Uterus (tissue), 4 donors: ENCODE measurements around the gene ARHGEF40. TPM values are rescaled to one million over a fixed set of nuclear protein-coding genes. Genes with fewer than 3 reads are reported as not detected.

Experiments
- DNase-seq, 2 donors: peaks; one replicate each; pipeline ENCODE4 v3.0.0-alpha.2; 2019 to 2020
- H3K27ac ChIP-seq, 2 donors: fragments of 200-600 bp; sonication (generic); 1 replicate in 1 of 2; 2 replicates in 1 of 2; pipeline ENCODE4 v1.5.1; 2016 to 2018
- H3K27me3 ChIP-seq, 2 donors: fragments of 200-600 bp; sonication (generic); one replicate each; pipeline ENCODE4 v1.5.1; 2018 to 2019; ENCODE audit warnings: control low read depth in 1 of 2
- H3K36me3 ChIP-seq, 2 donors: fragments of 200-600 bp; sonication (generic); one replicate each; pipeline ENCODE4 v1.5.1; 2019; ENCODE audit warnings: control low read depth in 1 of 2
- H3K4me1 ChIP-seq, 2 donors: fragments of 200-600 bp; sonication (generic); one replicate each; pipeline ENCODE4 v1.5.1; 2018 to 2019; ENCODE audit warnings: control low read depth in 1 of 2
- H3K4me3 ChIP-seq, 2 donors: fragments of 200-600 bp; sonication (generic); 1 replicate in 1 of 2; 2 replicates in 1 of 2; pipeline ENCODE4 v1.5.1; 2018 to 2019; ENCODE audit warnings: mild to moderate bottlenecking in 1 of 2
- H3K9me3 ChIP-seq, 2 donors: fragments of 200-600 bp; sonication (generic); one replicate each; pipeline ENCODE4 v1.5.1; 2019; ENCODE audit warnings: control low read depth in 1 of 2
- POLR2A ChIP-seq, 2 donors: fragments of 450-650 bp; IDR thresholded peaks; one replicate each; pipeline ENCODE4 v1.6.1; 2016; ENCODE audit warnings: antibody characterized with exemption in 2 of 2, mild to moderate bottlenecking in 1 of 2, moderate library complexity in 1 of 2
- intact Hi-C: fragments of 100-400 bp; cut with DNase I; formaldehyde crosslinking; loops from one replicate; pipeline ENCODE4 v1.15.1; 2023; ENCODE audit warnings: low total_unique reads
- total RNA-seq, 4 donors: library from RNA; depleted of rRNA in 3 of 4; stranded (reverse); fragments of >200 nt in 3 of 4; gene quantifications; one replicate each; pipeline versions ENCODE4 v1.1.0 to v1.2.4, GENCODE V29; 2014 to 2023
- TF ChIP-seq, protein P1 (sequence below), 4 experiments: fragments of 200-600 bp in 2 of 4; fragments of 450-650 bp in 2 of 4; sonication (generic) in 2 of 4; IDR thresholded peaks; one replicate each; pipeline ENCODE4 v1.5.1; 2016 to 2019; ENCODE audit warnings: antibody characterized with exemption in 4 of 4, mild to moderate bottlenecking in 2 of 4, moderate library complexity in 1 of 4
- donor health status: DM: yes; HTN: yes; CAD: no.

Gene ARHGEF40
- total RNA-seq, 4 donors from 2014 or later: 25.3 to 103 (median 66.9) TPM

DNA sequence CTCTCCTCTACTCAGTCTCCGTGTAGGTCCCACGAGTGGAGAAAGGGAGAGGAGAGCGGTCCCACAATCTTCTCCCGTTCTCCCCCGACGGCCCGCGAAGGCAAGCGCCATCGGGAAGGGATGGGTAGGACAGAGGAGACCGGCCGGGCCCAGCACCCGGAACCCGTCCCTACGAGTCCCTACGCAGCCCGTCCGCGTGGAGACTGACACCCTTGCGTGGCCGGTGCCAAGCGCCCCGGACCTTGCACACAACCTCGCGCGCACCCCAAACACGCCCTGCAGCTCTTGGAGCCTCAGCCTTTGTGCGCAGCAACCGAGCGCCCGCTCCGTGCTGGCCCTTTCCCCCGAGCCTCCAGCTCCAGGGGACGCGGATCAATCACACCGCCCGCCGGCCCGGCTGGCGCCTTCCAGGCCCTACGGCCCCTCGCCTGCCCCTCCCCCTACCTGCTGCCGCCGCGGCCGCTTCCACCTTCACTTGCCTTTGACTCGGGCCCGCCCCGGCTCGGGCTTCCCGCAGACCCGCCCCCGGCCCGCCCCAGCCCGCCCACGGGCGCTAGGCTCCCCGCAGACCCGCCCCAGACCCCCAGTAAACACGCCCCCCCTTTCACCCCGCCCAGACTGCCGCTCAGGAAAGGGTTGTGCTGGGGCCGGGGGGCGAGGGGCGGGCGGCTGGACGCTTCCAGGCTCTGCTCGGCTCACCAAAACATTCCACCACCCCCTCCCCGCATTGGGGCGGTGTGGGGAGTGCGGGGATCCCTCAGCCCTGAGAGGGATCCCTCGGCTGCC lies 45.3 kb upstream of the ARHGEF40 start, which contains the start of gene NDRG2:
Gene NDRG2, minus strand, starts transcription at position 477 of the 786 bp plus-strand sequence. CDS start 1,746 bp downstream, outside the sequence.
- Histone ChIP-seq H3K27me3 (no peaks in the 10 kb centered on the region), H3K36me3 (no peaks in the 10 kb centered on the region), H3K9me3 (no peaks in the 10 kb centered on the region), H3K27ac (peak within 1 kb of the TSS; percentile 99), H3K4me3 (peak within 1 kb of the TSS; percentile 84 to 96), H3K4me1 (peaks cover 5 to 12% of the 10 kb centered on the region in 2 donors)
- intact Hi-C loops: no loop called here
- DNase-seq: peak; percentile 88 to 89
- peak; percentile 57 to 68 for TF ChIP-seq POLR2A (IDR thresholded peaks at IDR 0.05)
- TF ChIP-seq, protein P1, sequence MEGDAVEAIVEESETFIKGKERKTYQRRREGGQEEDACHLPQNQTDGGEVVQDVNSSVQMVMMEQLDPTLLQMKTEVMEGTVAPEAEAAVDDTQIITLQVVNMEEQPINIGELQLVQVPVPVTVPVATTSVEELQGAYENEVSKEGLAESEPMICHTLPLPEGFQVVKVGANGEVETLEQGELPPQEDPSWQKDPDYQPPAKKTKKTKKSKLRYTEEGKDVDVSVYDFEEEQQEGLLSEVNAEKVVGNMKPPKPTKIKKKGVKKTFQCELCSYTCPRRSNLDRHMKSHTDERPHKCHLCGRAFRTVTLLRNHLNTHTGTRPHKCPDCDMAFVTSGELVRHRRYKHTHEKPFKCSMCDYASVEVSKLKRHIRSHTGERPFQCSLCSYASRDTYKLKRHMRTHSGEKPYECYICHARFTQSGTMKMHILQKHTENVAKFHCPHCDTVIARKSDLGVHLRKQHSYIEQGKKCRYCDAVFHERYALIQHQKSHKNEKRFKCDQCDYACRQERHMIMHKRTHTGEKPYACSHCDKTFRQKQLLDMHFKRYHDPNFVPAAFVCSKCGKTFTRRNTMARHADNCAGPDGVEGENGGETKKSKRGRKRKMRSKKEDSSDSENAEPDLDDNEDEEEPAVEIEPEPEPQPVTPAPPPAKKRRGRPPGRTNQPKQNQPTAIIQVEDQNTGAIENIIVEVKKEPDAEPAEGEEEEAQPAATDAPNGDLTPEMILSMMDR (IDR thresholded peaks at IDR 0.05): peak in 1 of 4 experiments; percentile 21

DNA sequence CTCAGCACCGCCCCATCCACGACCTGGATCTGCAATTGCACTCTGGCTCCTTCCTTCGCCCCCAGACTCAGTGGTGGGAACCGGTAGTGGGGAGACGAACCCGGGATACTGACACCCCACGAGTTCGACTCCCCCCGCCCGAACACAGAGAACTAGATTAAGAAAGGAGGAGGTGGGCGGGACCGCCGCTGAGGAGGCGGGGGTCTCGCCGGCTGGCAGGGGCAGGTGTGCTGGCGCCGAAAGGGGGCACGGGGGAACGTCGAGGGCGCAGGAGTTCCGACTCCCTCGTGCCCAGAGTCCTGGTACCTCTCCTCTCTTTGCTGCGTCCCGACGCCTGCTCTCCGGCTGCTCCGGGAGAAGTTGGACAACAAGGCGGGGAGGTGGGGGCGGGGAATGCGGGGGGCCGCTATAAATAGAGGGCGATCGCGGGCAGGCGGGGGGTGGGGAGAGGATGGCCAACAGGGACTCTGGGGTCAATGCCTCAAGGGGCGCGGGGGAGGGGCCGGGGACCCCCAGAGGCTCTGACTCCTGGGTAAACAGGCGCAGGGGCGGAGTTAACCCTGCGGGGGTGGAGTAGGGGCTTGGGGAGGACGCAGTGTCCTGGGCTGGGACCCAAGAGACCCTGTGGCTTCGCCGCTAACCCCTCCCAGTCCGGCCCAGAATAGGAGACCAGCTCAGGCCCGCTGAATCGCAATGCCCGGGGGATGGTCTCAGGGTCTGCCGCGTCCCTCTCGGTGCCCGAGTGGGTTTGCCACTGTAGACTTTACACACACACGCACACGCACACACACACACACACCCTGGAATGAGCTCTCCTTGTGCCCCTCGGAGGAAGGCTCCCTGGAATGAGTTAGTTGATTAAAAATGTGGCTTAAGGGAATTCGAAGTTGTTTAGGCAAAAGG lies 44.5 kb upstream of the ARHGEF40 start:
- Histone ChIP-seq H3K27me3 (no peaks in the 10 kb centered on the region), H3K27ac (peak overlapping the region; percentile 99), H3K4me1 (peaks cover 5 to 12% of the 10 kb centered on the region in 2 donors), H3K4me3 (peak overlapping the region; percentile 84 to 96), H3K9me3 (no peaks in the 10 kb centered on the region), H3K36me3 (no peaks in the 10 kb centered on the region)
- DNase-seq: peak; percentile 94 to 95
- intact Hi-C loops: no loop called here
- TF ChIP-seq, protein P1 (IDR thresholded peaks at IDR 0.05): no peak
- TF ChIP-seq POLR2A (IDR thresholded peaks at IDR 0.05): peak in 1 of 2 donors; percentile 3

DNA sequence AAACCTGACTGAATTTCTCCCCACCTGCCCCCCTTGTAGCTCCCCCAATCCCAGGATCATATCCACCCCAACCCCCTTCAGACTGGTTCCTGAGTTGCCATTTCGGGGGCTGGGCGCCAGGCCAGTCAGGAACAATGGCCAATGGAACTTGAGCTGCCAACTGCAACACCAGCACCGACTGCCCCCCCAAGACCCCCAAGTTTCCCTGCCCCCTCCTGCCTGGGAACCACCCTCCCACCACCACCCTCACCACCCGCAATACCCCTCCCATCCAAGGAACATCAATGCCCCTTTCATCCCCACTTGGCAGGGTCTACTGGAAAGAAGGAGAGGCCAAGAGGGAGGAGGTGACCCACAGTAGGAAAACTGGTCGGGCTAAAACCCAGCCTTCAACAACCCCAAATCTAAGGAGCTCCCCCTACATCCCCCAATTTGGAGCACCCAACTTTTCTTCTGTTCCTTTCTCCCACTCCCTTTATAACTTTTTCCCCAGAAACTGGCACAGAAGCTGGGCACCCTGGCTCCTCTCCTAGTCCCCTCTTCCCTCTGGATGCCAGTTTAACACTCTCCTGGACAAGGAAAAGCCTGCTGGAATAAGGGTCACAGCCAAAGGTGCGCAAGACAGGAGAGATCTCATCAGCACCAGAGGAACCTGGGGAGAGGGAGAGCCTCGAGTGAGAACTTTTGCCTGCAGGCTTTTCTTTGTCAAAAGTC lies 43.7 kb upstream of the ARHGEF40 start:
- H3K4me1 ChIP-seq: peaks cover 5 to 12% of the 10 kb centered on the region in 2 donors
- H3K27me3 ChIP-seq: no peaks in the 10 kb centered on the region

DNA sequence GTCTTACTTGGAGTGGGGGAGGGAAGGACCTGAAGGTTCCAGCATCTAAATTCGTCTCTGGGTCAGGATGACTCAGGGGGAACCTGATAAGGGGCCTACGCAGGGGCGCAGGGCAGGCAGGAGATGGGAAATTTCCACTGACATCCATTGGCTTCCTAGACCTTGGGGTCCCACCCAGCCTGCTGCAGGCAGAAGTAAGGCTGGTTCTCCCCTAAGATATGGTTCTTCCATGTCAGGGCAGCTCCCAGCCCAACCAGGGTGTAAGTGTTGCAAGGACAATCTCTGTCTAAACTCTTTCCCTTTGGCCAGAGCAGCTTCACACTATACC lies 43.2 kb upstream of the ARHGEF40 start:
- peak; percentile 75 for DNase-seq
- Histone ChIP-seq H3K27me3 (no peaks in the 10 kb centered on the region), H3K4me3 (no peak overlapping the region), H3K9me3 (no peaks in the 10 kb centered on the region), H3K36me3 (no peaks in the 10 kb centered on the region), H3K4me1 (peaks cover 5 to 12% of the 10 kb centered on the region in 2 donors), H3K27ac (peak overlapping the region; percentile 99)
- intact Hi-C loops: no loop called here
- TF ChIP-seq, protein P1 (IDR thresholded peaks at IDR 0.05): no peak
- no peak for TF ChIP-seq POLR2A (IDR thresholded peaks at IDR 0.05)

More for the DNA sequence above, 43.7 kb upstream of the ARHGEF40 start:
- Histone ChIP-seq H3K27ac (peak overlapping the region; percentile 99), H3K9me3 (no peaks in the 10 kb centered on the region), H3K36me3 (no peaks in the 10 kb centered on the region), H3K4me3 (peak overlapping the region; percentile 84 to 96)
- intact Hi-C loops: no loop called here
- peak in 1 of 2 donors; percentile 39 for DNase-seq
- no peak for TF ChIP-seq POLR2A (IDR thresholded peaks at IDR 0.05)
- TF ChIP-seq, protein P1 (IDR thresholded peaks at IDR 0.05): no peak
